ENCODE measurements around the gene MIX23. TPM values are rescaled to one million over a fixed set of nuclear protein-coding genes. Genes with fewer than 3 reads are reported as not detected.

MIX23 gene
- total RNA-seq, 1 experiment from 2014 or later, result 76.2 TPM

- CTCF ChIA-PET, result no interaction called here
- Histone ChIP-seq H3K27ac (ENCODE audit: low read depth, low read length) (no peak overlapping the region), H4K20me1 (ENCODE audit: insufficient read depth) (no peaks in the 10 kb centered on the region; the same call in 1 of the 2 replicates), H3K9me2 (ENCODE audit: insufficient read depth) (no peaks in the 10 kb centered on the region), H3K9me3 (ENCODE audit: control insufficient read depth in 1 of 2, insufficient read depth in 1 of 2, low read depth in 1 of 2, low read length in 2 of 2) (no peaks in the 10 kb centered on the region), H3K9ac (ENCODE audit: low read length) (no peak overlapping the region), H3K4me3 (replicated peaks in 1 of 2; ENCODE audit: low read depth in 1 of 2, low read length in 2 of 2) (no peak overlapping the region), H3K27me3 (ENCODE audit: insufficient read depth, low read length) (no peaks in the 10 kb centered on the region), H3K79me2 (ENCODE audit: insufficient read depth, low read length) (peaks cover 32% of the 10 kb centered on the region), H3K4me1 (ENCODE audit: control insufficient read depth in 1 of 2, insufficient read depth in 2 of 2, low read length in 2 of 2) (peaks cover 0 to 4% of the 10 kb centered on the region in 2 experiments; a peak in 1 of 4 replicates), H3K4me2 (ENCODE audit: low read length) (no peak overlapping the region), H2AFZ (ENCODE audit: low read depth, low read length, poor library complexity, severe bottlenecking) (no peak overlapping the region), H3K36me3 (ENCODE audit: control insufficient read depth in 1 of 2, insufficient read depth in 2 of 2, low read length in 2 of 2) (peaks cover 0 to 12% of the 10 kb centered on the region in 2 experiments; a peak in 3 of 4 replicates)
- TF ChIP-seq POLR2A (IDR thresholded peaks at IDR 0.05; ENCODE audit: borderline replicate concordance, extremely low read depth, insufficient read depth, insufficient read length) (no peak), MAX (IDR thresholded peaks at IDR 0.05) (no peak), CEBPB (IDR thresholded peaks at IDR 0.05; ENCODE audit: low read depth) (no peak), ZBTB33 (IDR thresholded peaks at IDR 0.05; ENCODE audit: extremely low read depth, insufficient replicate concordance, low read length) (no peak), CBX3 (IDR thresholded peaks at IDR 0.05; ENCODE audit: low read depth) (no peak), CTCF (IDR thresholded peaks at IDR 0.05 in 2 of 3, conservative IDR thresholded peaks at IDR 0.05 in 1 of 3; ENCODE audit: borderline replicate concordance in 1 of 3, insufficient read depth in 1 of 3, low read depth in 2 of 3, low read length in 2 of 3) (no peak), EZH2phosphoT487 (IDR thresholded peaks at IDR 0.05; ENCODE audit: borderline replicate concordance) (no peak), SRF (IDR thresholded peaks at IDR 0.05; ENCODE audit: low read depth) (no peak), EGR1 (IDR thresholded peaks at IDR 0.05; ENCODE audit: low read depth) (no peak), YY1 (IDR thresholded peaks at IDR 0.05; ENCODE audit: extremely low read depth, insufficient replicate concordance, low read depth, low read length) (no peak), RAD21 (IDR thresholded peaks at IDR 0.05; ENCODE audit: low read depth) (no peak), ZFX (IDR thresholded peaks at IDR 0.05) (no peak), ZNF274 (IDR thresholded peaks at IDR 0.05; ENCODE audit: low read depth, low read length) (no peak)
- DNase-seq (ENCODE audit: low read depth, low spot score) (no peak), ATAC-seq (no peak)
- RAD21 ChIA-PET (ENCODE audit: low non-redundant PET in 1 of 2, low total read pairs in 2 of 2, uncharacterized antibody in 2 of 2, unreplicated experiment in 2 of 2), result no interaction called here
- POLR2A ChIA-PET, result no interaction called here
- no TSS peak for BruUV-seq (replicated peaks)
- intact Hi-C loops (cut with micrococcal nuclease), result loop anchor here (5.0 kb wide), 1 partner anchor 860 kb away; no protein-coding TSS in a partner anchor
Observed at GRCh38 chr3:122397201-122397600, 14.2 kb upstream of the MIX23 start.

All from HCT116 (cell line).